ENCODE data around the gene LHPP.

- TF ChIP-seq, protein P1, sequence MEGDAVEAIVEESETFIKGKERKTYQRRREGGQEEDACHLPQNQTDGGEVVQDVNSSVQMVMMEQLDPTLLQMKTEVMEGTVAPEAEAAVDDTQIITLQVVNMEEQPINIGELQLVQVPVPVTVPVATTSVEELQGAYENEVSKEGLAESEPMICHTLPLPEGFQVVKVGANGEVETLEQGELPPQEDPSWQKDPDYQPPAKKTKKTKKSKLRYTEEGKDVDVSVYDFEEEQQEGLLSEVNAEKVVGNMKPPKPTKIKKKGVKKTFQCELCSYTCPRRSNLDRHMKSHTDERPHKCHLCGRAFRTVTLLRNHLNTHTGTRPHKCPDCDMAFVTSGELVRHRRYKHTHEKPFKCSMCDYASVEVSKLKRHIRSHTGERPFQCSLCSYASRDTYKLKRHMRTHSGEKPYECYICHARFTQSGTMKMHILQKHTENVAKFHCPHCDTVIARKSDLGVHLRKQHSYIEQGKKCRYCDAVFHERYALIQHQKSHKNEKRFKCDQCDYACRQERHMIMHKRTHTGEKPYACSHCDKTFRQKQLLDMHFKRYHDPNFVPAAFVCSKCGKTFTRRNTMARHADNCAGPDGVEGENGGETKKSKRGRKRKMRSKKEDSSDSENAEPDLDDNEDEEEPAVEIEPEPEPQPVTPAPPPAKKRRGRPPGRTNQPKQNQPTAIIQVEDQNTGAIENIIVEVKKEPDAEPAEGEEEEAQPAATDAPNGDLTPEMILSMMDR (IDR thresholded peaks at IDR 0.05; ENCODE audit: low read depth, low read length, poor library complexity, severe bottlenecking): no peak
- TF ChIP-seq EZH2phosphoT487 (IDR thresholded peaks at IDR 0.05; ENCODE audit: borderline replicate concordance, low read length): no peak
Observed at GRCh38 chr10:124599588-124600050, 138.0 kb downstream of the LHPP start.
